Body of pancreas (tissue), 4 donors: Measurements from ENCODE around the gene KATNAL1. TPM values are rescaled to one million over a fixed set of nuclear protein-coding genes. Genes with fewer than 3 reads are reported as not detected.

Experiments used
- ATAC-seq: fragments of 150-250 bp; one replicate; pipeline ENCODE4 v1.9.1; 2016
- DNase-seq, 4 donors: peaks; one replicate each; pipeline ENCODE4 v3.0.0-alpha.2; 2019
- H3K27ac ChIP-seq, 4 donors: fragments of 200-600 bp; sonication (generic); 1 replicate in 3 of 4; 2 replicates in 1 of 4; pipeline versions ENCODE4 v1.5.1 to v1.6.1; 2016 to 2019; ENCODE audit warnings: mild to moderate bottlenecking in 1 of 4, mixed read lengths in 1 of 4, moderate library complexity in 1 of 4
- H3K27me3 ChIP-seq, 2 donors: fragments of 200-600 bp; sonication (generic); one replicate each; pipeline ENCODE4 v1.6.0; 2016; ENCODE audit warnings: mild to moderate bottlenecking in 1 of 2
- H3K36me3 ChIP-seq, 2 donors: fragments of 200-600 bp; sonication (generic); replicated peaks in 1 of 2; 2 replicates each; pipeline ENCODE4 v1.5.1; 2016; ENCODE audit warnings: low read depth in 2 of 2; ENCODE audit not compliant: insufficient read depth in 1 of 2
- H3K4me1 ChIP-seq: fragments of 200-600 bp; sonication (generic); one replicate; pipeline ENCODE4 v1.6.0; 2016
- H3K4me3 ChIP-seq, 2 donors: fragments of 200-600 bp; sonication (generic); 1 replicate in 1 of 2; 2 replicates in 1 of 2; pipeline ENCODE4 v1.5.1; 2016 to 2019
- H3K9me3 ChIP-seq, 3 donors: fragments of 200-600 bp; sonication (generic); 1 replicate in 2 of 3; 2 replicates in 1 of 3; pipeline ENCODE4 v1.5.1; 2016
- CTCF ChIP-seq, 7 experiments: fragments of 450-650 bp in 4 of 7; fragments of 200-600 bp in 3 of 7; sonication (generic) in 3 of 7; IDR thresholded peaks; one replicate each; pipeline ENCODE4 v1.5.1; 2016 to 2019; ENCODE audit warnings: antibody characterized with exemption in 7 of 7
- POLR2A ChIP-seq, 3 donors: fragments of 450-650 bp; IDR thresholded peaks; one replicate each; pipeline ENCODE4 v1.6.1; 2016; ENCODE audit warnings: antibody characterized with exemption in 3 of 3, mild to moderate bottlenecking in 2 of 3
- WGBS, 2 donors: methylation state at CpG; one replicate each; pipeline ENCODE4 v1.1.5; 2017; 5-methylcytosine and 5-hydroxymethylcytosine counted together
- intact Hi-C: fragments of 100-400 bp; cut with DNase I; formaldehyde crosslinking; loops from one replicate; pipeline ENCODE4 v1.15.1; 2023
- total RNA-seq, 2 donors: library from RNA; depleted of rRNA; stranded (reverse); fragments of >200 nt; gene quantifications; one replicate each; pipeline ENCODE4 v1.1.0, GENCODE V29; 2016

The KATNAL1 gene
- total RNA-seq, 2 donors from 2014 or later: 6.5 to 6.6 TPM

- no peaks in the 10 kb centered on the region for H3K9me3 ChIP-seq
- TF ChIP-seq POLR2A (IDR thresholded peaks at IDR 0.05) (no peak), CTCF (IDR thresholded peaks at IDR 0.05) (no peak)
- H3K27ac ChIP-seq: no peak overlapping the region
- no peak overlapping the region for H3K4me3 ChIP-seq
- H3K36me3 ChIP-seq: no peaks in the 10 kb centered on the region
- ATAC-seq (no peak), DNase-seq (no peak)
- no peaks in the 10 kb centered on the region for H3K27me3 ChIP-seq
- intact Hi-C loops: no loop called here
- H3K4me1 ChIP-seq: no peaks in the 10 kb centered on the region
Measured at GRCh38 chr13:30224732-30225131, 82.6 kb downstream of the KATNAL1 start.

- TF ChIP-seq POLR2A (IDR thresholded peaks at IDR 0.05): no peak
- TF ChIP-seq CTCF (IDR thresholded peaks at IDR 0.05): no peak
- Histone ChIP-seq H3K36me3 (no peaks in the 10 kb centered on the region), H3K4me1 (no peaks in the 10 kb centered on the region), H3K27me3 (no peaks in the 10 kb centered on the region), H3K4me3 (no peak overlapping the region), H3K9me3 (no peaks in the 10 kb centered on the region), H3K27ac (no peak overlapping the region)
- no peak for ATAC-seq
- intact Hi-C loops: no loop called here
- no peak for DNase-seq
- 90% methylated on average over 3 of the region's 3 CpGs for WGBS, 2 donors
Measured at GRCh38 chr13:30222254-30222653, 85.1 kb downstream of the KATNAL1 start.

GRCh38 chr13:30216111-30216510 lies 91.2 kb downstream of the KATNAL1 start:
- ATAC-seq: no peak
- H3K9me3 ChIP-seq: no peaks in the 10 kb centered on the region
- TF ChIP-seq POLR2A (IDR thresholded peaks at IDR 0.05) (no peak), CTCF (IDR thresholded peaks at IDR 0.05) (no peak)
- H3K27me3 ChIP-seq: no peaks in the 10 kb centered on the region
- H3K4me3 ChIP-seq: no peak overlapping the region
- H3K27ac ChIP-seq: no peak overlapping the region
- no peaks in the 10 kb centered on the region for H3K4me1 ChIP-seq
- 82 to 86% methylated on average over 2 of the region's 2 CpGs for WGBS, 2 donors
- DNase-seq: no peak
- H3K36me3 ChIP-seq: no peaks in the 10 kb centered on the region
- intact Hi-C loops: no loop called here

GRCh38 chr13:30212256-30212655 lies 95.1 kb downstream of the KATNAL1 start:
- DNase-seq (no peak), ATAC-seq (no peak)
- H3K27ac ChIP-seq: no peak overlapping the region
- no peaks in the 10 kb centered on the region for H3K27me3 ChIP-seq
- 91 to 92% methylated on average over 7 of the region's 7 CpGs for WGBS, 2 donors
- no peaks in the 10 kb centered on the region for H3K9me3 ChIP-seq
- no peaks in the 10 kb centered on the region for H3K4me1 ChIP-seq
- H3K36me3 ChIP-seq: no peaks in the 10 kb centered on the region
- intact Hi-C loops: no loop called here
- TF ChIP-seq POLR2A (IDR thresholded peaks at IDR 0.05): no peak
- TF ChIP-seq CTCF (IDR thresholded peaks at IDR 0.05): no peak
- no peak overlapping the region for H3K4me3 ChIP-seq

GRCh38 chr13:30211745-30212144 lies 95.6 kb downstream of the KATNAL1 start:
- H3K27ac ChIP-seq: no peak overlapping the region
- H3K36me3 ChIP-seq: no peaks in the 10 kb centered on the region
- intact Hi-C loops: no loop called here
- no peak for ATAC-seq
- H3K4me1 ChIP-seq: no peaks in the 10 kb centered on the region
- no peak overlapping the region for H3K4me3 ChIP-seq
- DNase-seq: no peak
- TF ChIP-seq CTCF (IDR thresholded peaks at IDR 0.05): no peak
- no peak for TF ChIP-seq POLR2A (IDR thresholded peaks at IDR 0.05)
- no peaks in the 10 kb centered on the region for H3K9me3 ChIP-seq
- H3K27me3 ChIP-seq: no peaks in the 10 kb centered on the region
- WGBS, 2 donors: 62 to 67% methylated on average over 3 of the region's 3 CpGs
